Activated T-cell treated with anti-CD3 and anti-CD28 coated beads, Interleukin-2, amount 50 U/mL, for 1 hour (primary cell): ENCODE measurements around the gene CTBP2.
"Not testable (repeated sequence)": the region's sequence is repeated elsewhere in the genome, so short reads cannot be mapped to it uniquely, and the experiment has no call there.

Experiments used
- DNase-seq: peaks from one replicate; pipeline ENCODE4 v3.0.0-alpha.2; 2020

Gene CTBP2

DNA sequence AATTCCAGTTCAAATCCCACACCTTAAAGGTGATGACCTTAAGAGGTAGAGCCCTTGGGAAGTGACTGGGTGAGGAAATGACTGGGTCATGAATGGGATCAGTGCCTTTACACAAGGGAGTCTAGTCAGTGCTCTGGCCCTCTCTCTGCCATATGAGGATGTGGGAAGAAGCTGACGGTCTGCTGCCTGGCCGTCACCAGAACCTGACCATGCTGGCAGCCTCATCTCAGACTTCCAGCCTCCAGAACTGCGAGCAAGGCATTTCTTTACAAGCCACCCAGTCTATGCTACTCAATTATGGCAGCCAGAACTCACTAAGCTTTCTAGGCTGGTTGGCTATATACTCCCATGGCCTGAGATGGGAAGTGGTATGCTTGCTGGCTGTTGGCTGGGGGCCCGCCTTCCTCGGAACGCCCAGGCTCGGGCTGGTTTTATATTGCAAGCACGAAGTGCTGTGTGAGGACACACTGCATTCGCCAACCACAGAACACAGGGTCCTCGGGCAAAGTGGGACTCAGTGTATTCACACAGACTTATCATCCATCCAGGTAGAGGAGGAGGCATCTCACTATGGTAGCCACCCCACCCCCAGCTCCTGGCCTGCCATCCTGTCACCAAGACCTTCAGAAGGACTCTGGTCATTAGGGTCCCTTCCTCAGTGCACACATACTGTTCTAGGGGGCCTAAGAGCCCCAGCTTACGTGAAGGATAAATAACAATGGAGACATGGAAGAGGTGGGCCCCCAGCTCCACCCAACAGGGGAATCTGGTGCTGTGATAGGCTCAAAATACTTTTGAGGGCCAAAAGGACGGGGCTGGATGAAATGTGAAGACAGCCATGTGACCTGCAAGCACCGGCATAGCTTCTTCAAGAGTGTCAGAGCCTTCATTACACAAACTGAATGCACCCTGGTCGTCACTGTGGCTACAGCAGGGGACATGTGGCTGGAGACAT lies 169.4 kb downstream of the CTBP2 start:
- no peak for DNase-seq

DNA sequence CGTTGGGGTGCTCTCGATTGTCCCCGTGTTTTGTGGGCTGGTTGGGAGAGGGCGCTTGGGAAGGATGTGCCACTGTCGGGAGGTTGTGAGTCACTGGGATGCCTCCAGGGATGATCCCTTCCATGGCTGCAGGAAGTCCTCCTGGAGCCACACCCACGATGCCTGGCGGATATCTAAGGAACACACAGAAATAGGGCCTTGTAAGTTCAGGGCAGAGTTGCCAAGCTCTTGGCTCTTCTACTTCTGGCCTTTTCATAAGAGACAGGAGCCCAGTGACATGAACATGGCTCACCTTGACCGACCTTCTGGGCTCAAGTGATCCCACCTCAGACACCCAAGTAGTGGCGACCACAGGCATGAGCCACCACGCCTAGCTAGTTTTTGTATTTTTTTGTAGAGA lies 170.8 kb downstream of the CTBP2 start:
- DNase-seq: no peak

DNA sequence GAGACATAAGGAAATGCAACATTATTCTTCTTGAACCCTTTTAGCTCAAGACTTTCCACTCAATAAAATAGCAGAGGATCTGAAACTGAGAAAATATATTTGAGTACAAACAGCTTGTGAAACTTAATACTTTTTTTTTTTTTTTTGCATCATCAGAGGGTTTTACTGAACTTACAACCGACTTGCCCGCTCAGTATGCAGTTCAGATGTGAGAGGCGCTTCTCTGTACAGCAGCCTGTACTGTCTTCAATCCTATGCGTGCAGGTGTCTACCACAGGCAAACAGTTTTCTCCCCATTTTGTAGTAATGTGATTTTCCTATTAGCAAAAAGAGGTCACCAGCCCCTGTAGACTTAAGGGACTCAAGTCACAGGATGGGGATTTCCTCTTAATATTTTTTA lies 171.6 kb downstream of the CTBP2 start:
- not testable (repeated sequence) for DNase-seq

DNA sequence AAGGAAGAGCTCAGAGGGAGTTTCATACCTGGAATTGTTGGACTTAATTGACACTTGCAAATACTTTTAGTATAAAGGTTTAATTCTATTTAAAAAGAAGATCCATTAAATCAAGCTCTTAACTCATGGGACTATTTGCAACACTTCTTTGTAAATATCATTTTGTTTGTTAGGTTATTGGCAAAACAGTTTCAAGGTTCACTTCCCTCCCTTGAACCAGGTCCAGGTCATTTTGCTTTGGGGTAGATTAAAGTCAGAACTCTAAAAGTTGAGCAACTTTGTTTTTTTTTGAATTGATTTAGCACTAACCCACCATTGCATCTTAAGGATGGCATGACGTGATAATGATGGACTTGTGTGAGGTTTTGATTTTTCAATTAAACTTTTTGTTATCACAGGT lies 172.6 kb downstream of the CTBP2 start:
- DNase-seq: no peak

DNA sequence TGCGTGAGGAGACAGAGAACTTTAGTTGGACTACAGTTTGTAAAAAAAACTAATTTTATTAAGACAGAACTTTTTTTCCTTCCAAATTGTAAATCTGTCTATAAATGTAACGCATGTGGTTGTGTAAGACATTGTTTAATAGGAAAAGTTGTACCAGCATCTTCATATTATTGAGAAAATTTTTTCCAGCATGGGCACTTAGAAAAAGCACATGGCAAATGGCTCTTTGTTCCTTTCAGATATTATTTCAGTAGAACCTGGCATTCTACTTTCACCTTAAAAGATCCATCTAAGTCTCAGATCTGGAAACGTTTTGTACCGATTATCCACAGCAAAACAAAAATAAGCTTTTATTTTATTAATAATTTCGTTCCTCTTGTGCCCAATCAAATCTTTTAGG lies 175.2 kb downstream of the CTBP2 start:
- no peak for DNase-seq

DNA sequence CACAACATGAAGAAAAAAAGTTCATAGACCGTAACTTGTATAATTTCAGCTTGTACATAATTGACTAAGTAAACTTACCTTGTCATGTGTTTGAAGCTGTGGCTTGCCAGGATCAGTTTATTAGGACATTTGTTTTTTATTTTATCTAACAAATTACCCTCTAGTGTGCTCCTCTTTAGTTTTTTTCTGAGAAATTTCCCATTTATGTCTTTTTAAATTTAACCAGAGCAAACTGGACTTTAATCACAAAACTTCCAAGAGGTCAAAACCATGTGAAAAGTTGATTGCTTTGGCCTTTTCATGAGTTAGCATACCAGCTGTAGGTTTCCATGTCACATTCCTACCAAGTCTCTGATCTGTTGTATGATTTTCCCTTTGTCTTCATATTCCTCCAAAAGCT lies 176.0 kb downstream of the CTBP2 start:
- DNase-seq: no peak

DNA sequence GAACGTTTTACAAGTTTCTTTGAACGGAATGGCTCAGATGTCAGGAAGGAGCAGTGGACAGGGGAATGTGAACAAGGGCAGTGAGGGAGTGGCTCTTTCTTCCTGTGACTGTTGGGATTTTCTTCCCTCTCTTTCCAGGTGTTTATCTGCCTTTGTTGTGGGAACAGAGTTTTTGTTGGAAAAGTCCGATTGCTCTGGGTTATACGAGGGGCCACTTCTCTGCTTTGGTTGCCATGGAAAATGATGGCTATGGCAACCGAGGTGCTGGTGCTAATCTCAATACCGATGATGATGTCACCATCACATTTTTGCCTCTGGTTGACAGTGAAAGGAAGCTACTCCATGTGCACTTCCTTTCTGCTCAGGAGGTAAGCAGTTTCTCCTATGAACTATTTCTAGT lies 177.0 kb downstream of the CTBP2 start:
- no peak for DNase-seq

DNA sequence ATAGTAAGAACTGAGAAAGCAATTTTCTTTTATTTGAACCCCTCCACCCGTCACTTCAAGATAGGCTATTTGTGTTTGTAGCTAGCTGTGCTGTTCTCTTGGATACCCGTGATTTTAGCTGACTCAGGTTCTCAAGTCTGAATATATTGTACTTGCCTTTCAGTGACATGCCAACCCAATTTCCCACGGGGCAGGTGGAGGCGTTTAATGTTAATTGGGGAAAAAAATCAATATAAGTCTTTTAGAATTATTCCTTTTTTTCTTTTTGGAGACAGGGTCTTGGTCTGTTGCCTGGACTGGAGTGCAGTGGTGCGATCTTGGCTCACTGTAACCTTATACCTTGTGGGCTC lies 182.0 kb downstream of the CTBP2 start:
- no peak for DNase-seq

DNA sequence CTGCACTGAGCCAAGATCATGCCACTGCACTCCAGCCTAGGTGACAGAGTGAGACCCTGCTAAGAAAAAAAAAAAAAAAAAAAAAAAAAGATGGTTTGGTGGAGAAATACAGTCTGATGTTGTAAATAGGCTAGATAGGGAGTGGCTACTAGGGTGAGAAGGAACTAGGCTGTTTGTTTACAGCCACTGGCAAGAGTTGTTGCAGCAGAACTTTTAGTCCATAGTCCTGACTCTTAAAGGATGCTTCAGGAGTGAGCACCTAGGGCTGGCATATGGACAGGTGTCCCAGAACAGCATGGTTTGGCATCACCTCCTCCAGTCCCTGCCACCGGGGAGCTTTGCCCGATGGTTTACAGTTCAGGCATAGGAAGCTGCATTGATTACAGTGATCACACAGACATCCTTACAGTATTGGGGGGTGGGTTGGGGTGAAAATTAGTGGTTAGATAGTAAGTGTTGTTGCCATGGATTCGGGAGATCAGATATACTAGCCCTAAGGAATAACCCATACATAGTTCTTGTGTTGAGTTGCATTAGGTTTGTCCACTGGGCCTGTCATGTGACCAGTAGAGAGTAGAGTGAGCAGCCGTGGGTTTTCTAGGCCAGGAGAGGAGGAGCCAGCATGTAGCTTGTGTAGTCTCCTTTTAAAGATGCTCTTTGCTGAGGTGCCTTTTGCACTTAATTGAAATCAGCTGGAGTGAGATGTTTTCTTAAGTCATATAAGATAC lies 182.6 kb downstream of the CTBP2 start:
- DNase-seq: no peak

DNA sequence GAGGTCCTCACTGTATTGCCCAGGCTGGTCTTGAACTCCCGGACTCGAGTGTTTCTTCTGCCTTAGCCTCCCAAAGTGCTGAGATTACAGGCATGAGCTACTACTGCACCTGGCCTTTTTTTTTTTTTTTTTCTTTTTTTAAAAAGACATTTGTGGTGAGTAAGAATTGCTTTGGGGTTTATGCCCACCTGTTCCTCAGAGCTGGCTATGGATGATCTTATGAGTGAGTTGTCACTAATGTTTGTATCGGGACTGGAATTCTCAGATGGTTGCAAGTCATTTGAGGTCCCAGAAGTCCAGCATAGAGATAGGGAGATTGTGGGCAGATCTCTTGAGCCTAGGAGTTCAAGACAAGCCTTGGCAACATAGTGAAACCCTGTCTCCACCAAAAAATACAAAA lies 183.2 kb downstream of the CTBP2 start:
- DNase-seq: no peak

DNA sequence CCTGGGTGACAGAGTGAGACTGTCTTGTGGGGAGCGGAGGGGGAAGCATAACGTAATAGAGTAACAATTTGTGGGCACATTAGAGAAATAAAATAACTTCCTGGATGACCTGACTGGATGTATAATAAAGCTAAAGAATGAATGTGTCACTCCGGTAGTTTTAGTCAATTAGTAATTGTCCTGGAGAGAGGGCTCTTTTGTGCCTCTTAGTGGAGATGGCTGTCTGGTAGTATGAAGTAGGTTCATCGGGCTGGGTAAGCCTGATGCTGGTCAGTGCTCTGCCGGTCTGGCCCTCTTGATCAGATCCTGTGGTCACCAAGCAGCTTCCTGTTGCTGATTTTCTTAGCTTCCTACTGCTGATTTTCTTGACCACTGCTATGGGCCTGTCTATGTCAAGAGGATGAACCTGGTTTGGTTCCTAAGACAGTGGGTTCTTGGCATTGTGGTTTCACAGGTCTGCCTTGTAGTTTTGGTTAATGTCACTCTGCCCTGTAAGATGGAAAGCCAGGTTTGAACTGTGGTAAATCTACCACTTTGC lies 184.3 kb downstream of the CTBP2 start:
- no peak for DNase-seq

DNA sequence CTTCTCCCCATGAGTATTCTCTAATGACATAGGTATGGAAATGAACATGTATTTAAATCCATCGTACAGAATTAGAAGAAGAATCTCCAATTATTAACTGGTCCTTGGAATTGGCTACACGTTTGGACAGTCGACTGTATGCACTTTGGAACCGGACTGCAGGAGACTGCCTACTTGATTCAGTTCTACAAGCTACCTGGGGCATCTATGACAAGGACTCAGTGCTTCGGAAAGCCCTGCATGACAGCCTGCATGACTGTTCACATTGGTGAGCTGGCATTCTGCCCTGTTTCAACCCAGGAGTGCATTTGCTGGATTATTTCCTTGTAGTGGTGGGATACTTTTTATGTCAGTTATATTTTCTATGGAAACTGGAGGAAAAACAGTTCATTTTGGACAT lies 186.2 kb downstream of the CTBP2 start:
- no peak for DNase-seq

DNA sequence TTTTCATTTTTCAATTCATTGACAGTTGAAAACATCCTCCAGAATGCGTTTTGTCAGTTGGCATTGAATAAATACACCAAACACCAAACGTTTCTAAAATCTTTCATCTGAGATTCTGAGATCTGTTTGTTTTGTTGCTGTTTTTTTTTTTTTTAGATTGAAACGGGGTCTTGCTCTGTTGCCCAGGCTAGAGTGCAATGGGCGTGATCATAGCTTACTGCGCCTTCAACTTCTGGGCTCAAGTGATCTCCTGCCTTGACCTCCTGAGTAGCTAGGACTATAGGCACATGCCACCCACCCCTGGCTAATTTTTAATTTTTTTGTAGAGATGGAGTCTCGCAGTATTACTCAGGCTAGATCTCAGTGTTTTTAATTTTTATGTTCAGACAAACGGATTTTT lies 187.7 kb downstream of the CTBP2 start:
- DNase-seq: no peak

DNA sequence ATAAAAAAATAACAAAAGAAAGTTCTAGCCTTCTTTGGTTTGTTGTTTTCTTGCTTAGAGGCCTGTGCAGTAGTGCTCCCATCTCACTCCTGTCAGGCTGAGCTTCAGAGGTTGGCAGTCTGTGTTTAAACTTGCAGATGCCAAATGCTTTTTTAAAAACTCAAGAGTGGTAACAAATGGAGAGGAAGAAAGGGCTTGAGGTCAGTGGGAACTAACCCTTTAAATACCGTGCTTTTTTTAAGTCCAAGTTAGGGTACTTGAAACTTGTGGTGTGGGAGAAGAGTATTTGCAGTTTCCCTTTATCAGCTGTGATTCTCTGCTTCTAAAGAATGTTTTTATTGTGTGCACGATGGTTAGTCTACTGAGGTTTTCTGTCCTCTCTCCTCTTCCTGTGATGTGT lies 189.1 kb downstream of the CTBP2 start:
- no peak for DNase-seq

DNA sequence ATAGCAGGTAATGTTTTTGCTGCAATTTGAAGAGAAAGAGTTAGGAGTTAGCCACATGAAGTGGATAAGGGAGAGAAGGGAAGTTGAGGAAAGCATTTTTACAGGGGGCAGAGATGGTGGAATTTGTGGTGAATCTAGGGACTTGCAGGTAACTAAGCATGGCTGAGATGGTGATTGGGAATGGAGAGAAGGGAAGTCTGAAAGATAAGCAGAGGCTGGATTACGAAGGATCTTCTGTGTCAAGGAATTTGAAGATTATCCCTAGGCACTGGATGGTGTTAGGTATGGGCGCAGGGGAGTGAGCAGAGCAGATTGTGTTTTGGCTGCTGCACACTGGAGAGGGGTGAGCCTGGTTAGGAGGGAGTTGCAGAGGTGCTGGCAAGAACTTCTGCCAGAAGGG lies 193.1 kb downstream of the CTBP2 start:
- no peak for DNase-seq

DNA sequence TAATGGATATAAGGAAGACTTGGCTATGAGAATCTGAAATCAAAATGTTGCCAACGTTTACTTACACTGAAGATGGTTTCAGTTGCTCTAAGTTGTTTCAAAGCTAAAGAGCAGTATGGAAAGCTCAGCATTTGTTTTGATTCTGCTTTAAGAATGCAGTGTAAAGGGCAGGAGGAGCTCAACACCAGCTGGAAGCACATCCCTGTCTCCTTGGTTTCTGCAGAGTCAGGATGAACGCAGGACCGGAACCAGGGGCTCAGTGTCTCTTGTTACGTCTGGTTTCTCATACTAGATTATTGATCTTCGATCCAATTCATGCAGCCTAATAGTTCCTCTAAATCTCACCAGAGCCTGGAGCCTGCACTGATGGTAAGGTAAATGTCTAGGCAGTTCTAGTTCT lies 194.4 kb downstream of the CTBP2 start:
- DNase-seq: no peak

DNA sequence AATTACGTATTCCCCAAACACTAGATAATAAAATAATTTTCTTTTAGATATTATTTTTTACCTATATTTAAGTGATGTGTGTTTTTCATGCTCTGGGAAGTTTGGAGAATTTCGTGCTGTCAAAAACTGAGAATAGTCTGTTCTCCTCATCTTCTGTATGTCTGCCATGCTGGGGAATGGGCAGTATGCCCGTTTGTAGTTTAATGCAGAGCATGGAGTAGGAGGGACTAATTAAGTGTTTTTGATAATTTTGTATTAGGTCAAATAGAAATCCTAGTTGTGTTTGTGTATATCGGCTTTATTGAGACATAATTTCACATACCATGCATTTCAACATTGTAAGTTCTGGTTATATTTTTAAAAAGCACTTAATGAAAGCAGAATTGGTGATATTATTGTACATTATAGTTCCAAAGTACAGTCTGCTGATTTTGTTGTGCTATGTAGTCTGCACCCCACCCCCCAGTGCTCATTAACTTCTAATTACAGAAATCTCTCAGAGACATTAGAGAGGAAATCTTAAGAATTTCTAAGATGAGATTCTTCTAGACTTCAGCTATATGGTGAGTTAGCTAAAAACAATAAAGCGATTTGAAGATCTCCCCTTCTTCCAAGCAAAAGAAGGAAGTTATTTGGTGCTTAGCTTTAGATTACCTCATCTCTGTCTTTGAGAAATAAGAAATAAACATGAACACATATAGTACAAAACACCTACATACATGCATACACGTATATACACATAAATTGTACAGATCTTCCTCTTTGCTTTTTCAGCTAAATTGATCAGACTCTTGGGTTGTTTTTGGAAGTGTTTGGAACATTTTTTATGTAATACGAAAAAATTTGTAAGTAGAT lies 196.3 kb downstream of the CTBP2 start:
- no peak for DNase-seq

DNA sequence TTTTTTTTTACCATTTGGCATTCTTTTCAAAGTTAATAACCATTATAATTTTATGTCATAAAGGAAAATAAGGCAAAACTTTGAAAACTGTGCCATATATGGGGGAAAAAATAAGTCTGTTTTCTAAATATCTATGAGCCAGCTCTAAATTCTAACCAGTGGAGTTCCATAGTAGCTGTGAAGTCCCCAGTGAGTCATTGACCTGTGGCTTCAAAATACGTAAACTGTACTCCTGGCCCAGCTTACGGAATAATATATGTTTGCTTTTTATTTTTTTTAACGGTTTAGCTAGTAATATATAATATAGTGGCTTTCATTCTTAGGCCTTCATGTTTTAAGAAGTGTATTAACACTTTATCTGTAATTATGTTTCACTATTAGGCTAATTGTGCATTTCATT lies 197.9 kb downstream of the CTBP2 start:
- no peak for DNase-seq

DNA sequence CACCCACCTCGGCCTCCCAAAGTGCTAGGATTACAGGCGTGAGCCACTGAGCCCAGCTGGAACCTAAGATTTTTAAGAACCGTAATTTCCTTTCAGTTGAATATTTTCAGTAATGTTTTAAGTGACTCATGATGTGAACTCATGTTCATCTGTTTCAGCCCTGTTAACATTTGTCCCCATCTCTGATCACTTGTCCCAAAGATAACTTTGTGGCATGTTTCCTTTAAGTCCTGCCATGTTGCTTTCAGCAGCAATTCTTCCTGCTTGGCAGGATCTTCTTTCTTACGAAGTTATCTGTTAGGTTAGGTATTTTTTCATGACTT lies 199.2 kb downstream of the CTBP2 start:
- no peak for DNase-seq

DNA sequence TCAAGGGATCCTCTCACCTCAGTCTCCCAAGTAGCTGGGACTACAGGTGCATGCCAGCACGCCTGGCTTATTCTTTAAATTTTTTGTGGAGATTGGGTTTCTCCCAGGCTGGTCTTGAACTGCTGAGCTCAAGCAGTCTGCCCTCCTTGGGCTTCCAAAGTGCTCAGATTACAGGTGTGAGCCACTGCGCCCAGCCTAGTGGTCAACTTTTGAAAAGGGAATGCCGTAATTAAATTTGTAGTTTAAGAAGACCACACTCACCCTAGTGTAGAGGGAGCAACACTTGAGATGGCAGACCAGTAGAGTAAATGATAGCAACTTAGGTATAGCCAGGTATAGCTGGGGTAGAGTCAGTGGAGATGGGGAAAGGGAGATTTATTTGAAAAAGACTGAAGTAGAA lies 200.8 kb downstream of the CTBP2 start:
- DNase-seq: no peak

DNA sequence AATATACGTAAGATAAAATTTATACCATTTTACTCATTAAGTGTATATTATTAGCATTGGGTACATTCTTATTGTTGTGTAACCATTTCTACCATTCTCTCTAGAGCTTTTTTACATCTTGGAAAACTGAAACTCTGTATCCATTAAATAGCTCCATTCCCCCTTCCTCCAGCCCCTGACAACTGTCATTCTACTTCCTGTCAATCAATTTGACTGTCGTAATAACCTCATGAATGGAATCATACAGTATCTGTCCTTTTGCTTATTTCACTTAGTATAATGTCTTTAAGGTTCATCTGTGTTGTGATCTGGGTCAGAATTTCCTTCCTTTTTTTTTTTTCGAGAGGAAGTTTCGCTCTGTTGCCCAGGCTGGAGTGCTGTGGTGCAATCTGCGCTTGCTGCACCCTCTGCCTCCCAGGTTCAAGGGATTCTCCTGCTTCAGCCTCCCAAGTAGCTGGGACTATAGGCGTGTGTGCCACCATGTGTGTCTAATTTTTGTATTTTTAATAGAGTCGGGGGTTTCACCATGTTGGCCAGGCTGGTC lies 202.9 kb downstream of the CTBP2 start:
- DNase-seq: no peak

DNA sequence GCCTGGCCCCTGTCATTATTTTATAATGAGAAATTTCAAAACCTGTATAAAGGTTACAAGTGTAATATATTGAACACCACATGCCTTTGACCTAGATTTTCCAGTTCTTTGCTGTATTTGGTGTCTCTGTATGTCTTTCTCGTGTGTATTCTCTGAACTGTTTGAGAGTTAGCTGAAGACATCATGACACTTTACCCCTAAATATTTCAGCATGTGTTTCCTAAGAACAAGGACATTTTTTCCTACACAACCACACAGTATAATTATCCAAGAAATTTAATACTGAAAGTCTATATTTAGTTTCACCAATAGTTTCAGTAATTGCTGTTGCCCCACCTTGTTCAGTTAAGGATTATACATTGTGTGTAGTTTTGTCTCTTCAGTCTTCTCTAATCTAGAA lies 203.6 kb downstream of the CTBP2 start:
- no peak for DNase-seq

DNA sequence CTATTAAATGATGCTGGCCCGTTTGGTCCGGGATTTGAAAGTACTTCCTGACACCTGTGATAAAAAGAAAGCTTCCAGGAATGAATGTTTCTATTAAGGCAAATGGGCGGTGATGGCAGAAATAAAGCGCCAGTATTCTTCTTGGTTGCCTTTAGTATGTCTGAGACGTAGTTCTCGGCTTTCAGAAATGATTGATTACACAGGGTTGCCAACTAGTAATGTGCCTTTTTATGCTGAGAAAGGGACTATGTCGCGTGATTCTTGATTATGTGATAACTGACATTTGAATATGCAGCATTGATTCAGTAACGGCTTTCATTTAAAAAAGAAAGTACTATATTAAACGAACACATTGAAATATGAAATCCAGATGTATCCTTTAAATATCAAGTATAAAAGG lies 204.5 kb downstream of the CTBP2 start:
- DNase-seq: no peak
